Measurements from ENCODE around the gene DENND1A.

DNA sequence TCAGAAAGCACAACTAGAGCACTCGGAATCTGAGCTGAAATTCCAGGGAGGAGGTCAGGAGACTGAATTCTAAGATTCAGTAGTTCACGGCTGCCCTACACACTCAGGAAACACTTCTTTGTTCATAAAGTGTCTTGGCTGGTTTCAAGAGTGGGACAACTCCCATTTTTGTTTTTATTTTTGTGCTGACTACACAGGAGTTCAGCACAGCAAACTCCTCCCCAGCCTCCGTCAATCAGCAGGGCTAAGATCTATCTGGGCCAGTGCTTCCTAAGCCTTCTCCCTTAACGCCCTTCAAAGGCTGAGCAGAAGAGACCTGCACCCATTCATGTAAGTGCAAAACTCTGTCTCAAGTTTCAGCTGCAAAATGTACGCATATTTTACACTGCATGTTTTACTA, 323.8 kb downstream of the DENND1A start:
- no peak for TF ChIP-seq POLR2AphosphoS5 (IDR thresholded peaks at IDR 0.05; ENCODE audit: borderline replicate concordance, low read depth, low read length)
- no peak for TF ChIP-seq EZH2 (IDR thresholded peaks at IDR 0.05)
- TF ChIP-seq FOXP2 (optimal IDR thresholded peaks at IDR 0.05; ENCODE audit: control extremely low read depth, extremely low read length, insufficient read depth): no peak
